Kidney (tissue), 14 donors: ENCODE measurements around the gene MORN3. TPM values are rescaled to one million over a fixed set of nuclear protein-coding genes. Genes with fewer than 3 reads are reported as not detected.
A peak's percentile ranks its signal among the peaks of the same experiment; 100 is the strongest.

Experiments used
- DNase-seq, 5 donors: peaks; one replicate each; pipeline ENCODE4 v3.0.0-alpha.2; 2013 to 2020
- FAIRE-seq: peaks from 2 replicates; lab custom pipeline; 2012; peaks lifted over from hg19 to GRCh38; lab: Jason Lieb, UNC
- H3K27ac ChIP-seq, 2 donors: one replicate each; pipeline ENCODE4 v1.7.0; 2013; ENCODE audit warnings: low read depth in 2 of 2, low read length in 2 of 2, inconsistent platforms in 1 of 2
- H3K27me3 ChIP-seq: one replicate; pipeline ENCODE4 v1.7.1; 2013; ENCODE audit warnings: low read length, inconsistent platforms; ENCODE audit not compliant: control insufficient read depth, insufficient read depth
- H3K36me3 ChIP-seq, 3 donors: one replicate each; pipeline versions ENCODE4 v1.7.0 to v1.7.1; 2013; ENCODE audit warnings: low read length in 3 of 3, control low read depth in 1 of 3, inconsistent platforms in 1 of 3; ENCODE audit not compliant: insufficient read depth in 3 of 3, control insufficient read depth in 2 of 3
- H3K4me1 ChIP-seq, 3 donors: one replicate each; pipeline versions ENCODE4 v1.7.0 to v1.7.1; 2013; ENCODE audit warnings: low read length in 3 of 3, inconsistent platforms in 1 of 3, low read depth in 1 of 3; ENCODE audit not compliant: control insufficient read depth in 2 of 3, insufficient read depth in 2 of 3
- H3K4me3 ChIP-seq, 3 donors: one replicate each; pipeline versions ENCODE4 v1.7.0 to v1.8.1; 2013; ENCODE audit warnings: low read length in 3 of 3, control low read depth in 1 of 3, inconsistent platforms in 1 of 3
- H3K9ac ChIP-seq, 3 donors: one replicate each; pipeline versions ENCODE4 v1.7.0 to v1.7.1; 2013; ENCODE audit warnings: low read length in 3 of 3, control low read depth in 1 of 3, inconsistent platforms in 1 of 3
- H3K9me3 ChIP-seq, 3 donors: one replicate each; pipeline versions ENCODE4 v1.7.0 to v1.7.1; 2013; ENCODE audit warnings: low read length in 3 of 3, control low read depth in 1 of 3, inconsistent platforms in 1 of 3; ENCODE audit not compliant: control insufficient read depth in 2 of 3, insufficient read depth in 1 of 3
- intact Hi-C: fragments of 100-400 bp; cut with DNase I; formaldehyde crosslinking; loops from one replicate; pipeline ENCODE4 v1.11.1; 2022
- polyA plus RNA-seq: library from polyadenylated mRNA; stranded (reverse); fragments of 350-450 nt; fragmentation: Illumina TruSeq; extraction: RNeasy Lipid Tissue Mini Kit (QIAGEN cat#74804); gene quantifications from one replicate; pipeline ENCODE4 v1.2.3, GENCODE V29; 2014; ENCODE audit warnings: low read depth, low replicate concordance; ENCODE audit not compliant: insufficient read depth
- total RNA-seq: library from RNA; stranded (reverse); fragmentation: NEBNext Ultra II Directional; extraction: Animal tissue kit (Norgen Biotek cat#: 25700); gene quantifications from one replicate; pipeline ENCODE4 v1.2.1, GENCODE V29; 2021
- TF ChIP-seq, protein P1 (sequence below): IDR thresholded peaks from 3 replicates; pipeline ENCODE4 v1.5.1; 2012; ENCODE audit warnings: mild to moderate bottlenecking, moderate library complexity, borderline replicate concordance; ENCODE audit not compliant: insufficient read depth; ENCODE audit errors: extremely low read depth
- donor health status: control.
- donor health status: control.
- donor health status: control.
- donor health status: control.
- donor health status: control.
- donor health status: DM: yes; HTN: yes; CAD: no.
- donor health status: Normal renal cell carcinoma (clear cell type).

The MORN3 gene
- total and polyA plus RNA-seq, 2 donors from 2014 or later, result 1.5 to 1.9 TPM

DNA sequence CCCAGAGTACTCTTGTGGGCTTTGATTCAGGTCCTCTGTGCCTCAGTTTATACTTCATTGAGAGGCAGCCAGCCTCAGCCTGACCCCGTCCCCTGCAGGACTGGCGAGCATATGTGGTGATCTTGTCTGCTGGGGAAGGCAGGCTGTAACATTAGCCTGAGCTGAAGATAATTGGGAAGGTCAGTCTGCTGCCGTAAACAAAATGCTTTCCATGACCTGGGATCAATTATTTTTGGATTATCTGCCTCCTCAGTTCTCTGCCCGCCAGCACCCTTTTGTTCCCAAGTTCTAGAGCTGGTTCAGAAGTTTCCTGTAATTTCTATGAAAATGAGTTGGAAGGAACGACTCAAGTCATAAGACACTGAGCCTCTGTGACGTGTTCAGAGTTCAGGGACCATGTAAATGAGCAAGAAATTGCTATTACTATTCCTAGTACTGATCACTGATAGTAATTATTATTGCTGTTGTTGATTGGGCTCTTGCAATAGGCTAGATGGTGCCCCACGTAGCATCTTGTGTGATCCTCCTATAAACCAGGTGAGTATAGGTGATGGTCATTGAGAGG, 38.6 kb downstream of the MORN3 start:
- intact Hi-C loops, result no loop called here
- FAIRE-seq (no peak), DNase-seq (no peak)
- H3K27ac ChIP-seq, result no peak overlapping the region
- TF ChIP-seq, protein P1, sequence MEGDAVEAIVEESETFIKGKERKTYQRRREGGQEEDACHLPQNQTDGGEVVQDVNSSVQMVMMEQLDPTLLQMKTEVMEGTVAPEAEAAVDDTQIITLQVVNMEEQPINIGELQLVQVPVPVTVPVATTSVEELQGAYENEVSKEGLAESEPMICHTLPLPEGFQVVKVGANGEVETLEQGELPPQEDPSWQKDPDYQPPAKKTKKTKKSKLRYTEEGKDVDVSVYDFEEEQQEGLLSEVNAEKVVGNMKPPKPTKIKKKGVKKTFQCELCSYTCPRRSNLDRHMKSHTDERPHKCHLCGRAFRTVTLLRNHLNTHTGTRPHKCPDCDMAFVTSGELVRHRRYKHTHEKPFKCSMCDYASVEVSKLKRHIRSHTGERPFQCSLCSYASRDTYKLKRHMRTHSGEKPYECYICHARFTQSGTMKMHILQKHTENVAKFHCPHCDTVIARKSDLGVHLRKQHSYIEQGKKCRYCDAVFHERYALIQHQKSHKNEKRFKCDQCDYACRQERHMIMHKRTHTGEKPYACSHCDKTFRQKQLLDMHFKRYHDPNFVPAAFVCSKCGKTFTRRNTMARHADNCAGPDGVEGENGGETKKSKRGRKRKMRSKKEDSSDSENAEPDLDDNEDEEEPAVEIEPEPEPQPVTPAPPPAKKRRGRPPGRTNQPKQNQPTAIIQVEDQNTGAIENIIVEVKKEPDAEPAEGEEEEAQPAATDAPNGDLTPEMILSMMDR, result no peak
- H3K9me3 ChIP-seq, result no peaks in the 10 kb centered on the region
- no peak overlapping the region for H3K4me3 ChIP-seq
- H3K27me3 ChIP-seq, result no peaks in the 10 kb centered on the region
- no peaks in the 10 kb centered on the region for H3K36me3 ChIP-seq
- H3K9ac ChIP-seq, result no peak overlapping the region
- H3K4me1 ChIP-seq, result peaks cover 0 to 22% (median 6%) of the 10 kb centered on the region in 3 donors

DNA sequence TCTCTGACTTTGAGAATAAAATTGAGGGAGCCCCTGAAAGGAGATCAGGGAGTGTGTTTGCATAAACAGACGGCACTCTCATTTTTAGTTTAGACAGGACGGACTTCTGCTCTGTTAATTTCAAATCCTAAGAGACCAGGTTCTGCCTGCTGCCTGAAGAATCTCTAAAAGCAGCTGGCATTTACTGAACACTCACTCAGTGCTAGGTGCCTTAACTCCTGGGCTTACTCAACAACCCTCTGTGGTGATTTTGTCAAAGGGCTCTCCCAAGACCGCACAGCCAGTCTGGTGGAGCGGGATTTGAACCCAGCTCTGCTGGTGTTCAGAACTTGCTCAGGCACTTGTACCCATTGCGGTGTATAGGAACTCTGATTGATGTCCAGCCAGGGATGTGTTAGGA, 40.9 kb downstream of the MORN3 start:
- H3K36me3 ChIP-seq, result no peaks in the 10 kb centered on the region
- H3K27ac ChIP-seq, result no peak overlapping the region
- H3K9ac ChIP-seq, result no peak overlapping the region
- peaks cover 0 to 27% (median 12%) of the 10 kb centered on the region in 3 donors for H3K4me1 ChIP-seq
- no peak overlapping the region for H3K4me3 ChIP-seq
- intact Hi-C loops, result no loop called here
- no peak for FAIRE-seq
- no peaks in the 10 kb centered on the region for H3K9me3 ChIP-seq
- no peak for DNase-seq
- TF ChIP-seq, protein P1, result no peak
- H3K27me3 ChIP-seq, result no peaks in the 10 kb centered on the region

DNA sequence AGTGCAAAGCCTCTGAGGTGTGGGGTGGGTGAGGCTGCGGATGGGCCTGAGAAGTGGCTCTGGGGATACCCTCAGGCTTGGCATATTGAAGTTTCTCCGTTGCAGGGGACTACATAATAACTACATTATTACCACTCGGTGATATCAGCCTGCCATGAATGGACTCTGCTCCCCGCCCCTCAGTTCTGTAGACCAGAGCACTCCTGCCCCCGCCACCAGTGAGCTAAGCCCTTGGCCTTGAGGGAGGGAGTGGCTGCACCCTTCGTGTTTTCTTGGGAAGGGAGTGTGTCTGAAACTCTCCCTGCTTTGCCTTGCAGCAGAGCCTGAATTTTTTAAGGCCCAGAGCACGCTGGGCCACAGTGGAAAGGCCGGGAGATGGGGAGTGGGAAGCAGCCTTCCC, 41.4 kb downstream of the MORN3 start:
- H3K4me1 ChIP-seq, result peaks cover 0 to 26% (median 12%) of the 10 kb centered on the region in 3 donors
- no peaks in the 10 kb centered on the region for H3K36me3 ChIP-seq
- H3K27me3 ChIP-seq, result no peaks in the 10 kb centered on the region
- H3K27ac ChIP-seq, result no peak overlapping the region
- no peaks in the 10 kb centered on the region for H3K9me3 ChIP-seq
- peak overlapping the region in 1 of 3 donors; percentile 17 for H3K9ac ChIP-seq
- intact Hi-C loops, result no loop called here
- FAIRE-seq (no peak), DNase-seq (peak in 1 of 5 donors; percentile 41)
- peak overlapping the region in 2 of 3 donors; percentile 14 to 56 for H3K4me3 ChIP-seq
- TF ChIP-seq, protein P1, result no peak
